ENCODE results near the gene TNK2.
"Not testable (repeated sequence)": the region's sequence is repeated elsewhere in the genome, so short reads cannot be mapped to it uniquely, and the experiment has no call there.

TNK2 gene

DNA sequence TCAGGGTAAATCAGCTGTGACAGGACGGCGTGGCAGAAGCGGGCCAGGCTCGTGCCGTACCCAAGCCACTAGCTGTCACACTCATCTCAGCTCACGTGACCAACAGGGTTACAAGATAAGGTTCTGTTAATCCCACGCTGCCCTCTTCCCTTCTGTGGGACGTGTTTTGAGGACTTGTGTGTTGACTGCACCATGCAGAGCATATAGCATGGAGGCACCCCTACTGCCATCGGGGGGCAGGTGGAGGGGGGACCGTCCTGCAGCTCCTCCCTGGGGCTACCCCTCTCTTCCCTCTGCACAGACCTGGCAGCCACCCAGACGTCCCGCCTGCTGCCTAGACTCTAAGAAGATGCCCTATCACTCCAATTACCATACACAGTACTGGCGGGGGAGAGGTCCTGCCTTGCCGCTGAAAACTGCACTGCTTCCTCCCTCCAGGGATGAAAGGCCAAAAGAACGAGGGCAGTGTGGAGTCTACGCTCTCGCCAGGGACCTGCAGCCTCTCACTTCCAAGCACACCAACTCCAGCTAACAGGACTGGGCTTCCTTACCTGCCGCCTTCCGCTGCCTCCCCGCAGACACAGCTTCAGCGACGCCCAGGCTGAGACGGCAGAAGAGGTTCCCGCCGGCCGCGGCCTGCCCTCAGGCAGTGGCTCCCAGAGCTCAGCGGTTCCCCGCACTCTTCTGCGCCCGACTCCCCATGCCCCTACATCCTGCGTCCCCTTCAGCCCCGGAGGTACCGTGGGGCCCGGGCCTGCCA lies at the start of gene TNK2:
Gene TNK2 (minus strand): TSS at position 618 of the 760 bp plus-strand sequence. CDS start 19,963 bp downstream, outside the sequence.
- Histone ChIP-seq H3K9me3 (ENCODE audit: control insufficient read depth in 1 of 2, low read length in 2 of 2) (no peaks in the 10 kb centered on the region), H3K9ac (ENCODE audit: low read depth in 1 of 2, low read length in 2 of 2) (peak within 1 kb of the TSS; percentile 56 to 65), H3K36me3 (ENCODE audit: control insufficient read depth in 1 of 2, insufficient read depth in 2 of 2, low read length in 2 of 2) (no peaks in the 10 kb centered on the region), H3K4me1 (ENCODE audit: control insufficient read depth in 1 of 2, insufficient read depth in 2 of 2, low read length in 2 of 2) (peaks cover 29 to 33% of the 10 kb centered on the region in 2 donors), H3K4me3 (ENCODE audit: low read depth in 1 of 2, low read length in 2 of 2) (peak within 1 kb of the TSS; percentile 75 to 76), H3K27ac (ENCODE audit: low read depth, low read length) (peak within 1 kb of the TSS; percentile 66), H3K27me3 (ENCODE audit: control insufficient read depth in 1 of 2, insufficient read depth in 2 of 2, low read length in 2 of 2) (no peaks in the 10 kb centered on the region)

DNA sequence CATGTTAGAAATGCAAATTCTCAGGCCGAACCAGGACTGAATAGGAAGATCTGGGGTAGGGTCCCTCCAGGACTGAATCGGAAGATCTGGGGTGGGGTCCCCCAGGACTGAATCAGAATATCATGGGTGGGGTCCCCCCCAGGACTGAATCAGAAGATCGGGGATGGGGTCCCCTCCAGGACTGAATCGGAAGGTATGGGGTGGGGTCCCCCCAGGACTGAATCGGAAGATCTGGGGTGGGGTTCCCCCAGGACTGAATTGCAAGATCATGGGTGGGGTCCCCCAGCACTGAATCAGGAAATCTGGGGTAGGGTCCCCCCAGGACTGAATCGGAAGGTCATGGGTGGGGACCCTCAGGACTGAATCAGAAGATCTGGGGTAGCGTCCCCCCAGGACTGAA lies 48.2 kb upstream of the TNK2 start:
- H3K27me3 ChIP-seq (ENCODE audit: control insufficient read depth in 1 of 2, insufficient read depth in 2 of 2, low read length in 2 of 2) = no peaks in the 10 kb centered on the region
- H3K27ac ChIP-seq (ENCODE audit: low read depth, low read length) = no peak overlapping the region
- H3K4me1 ChIP-seq (ENCODE audit: control insufficient read depth in 1 of 2, insufficient read depth in 2 of 2, low read length in 2 of 2) = no peaks in the 10 kb centered on the region
- no peak overlapping the region for H3K9ac ChIP-seq (ENCODE audit: low read depth in 1 of 2, low read length in 2 of 2)
- H3K9me3 ChIP-seq (ENCODE audit: control insufficient read depth in 1 of 2, low read length in 2 of 2) = no peaks in the 10 kb centered on the region
- peaks cover 0 to 14% of the 10 kb centered on the region in 2 donors for H3K36me3 ChIP-seq (ENCODE audit: control insufficient read depth in 1 of 2, insufficient read depth in 2 of 2, low read length in 2 of 2)
- no peak overlapping the region for H3K4me3 ChIP-seq (ENCODE audit: low read depth in 1 of 2, low read length in 2 of 2)

DNA sequence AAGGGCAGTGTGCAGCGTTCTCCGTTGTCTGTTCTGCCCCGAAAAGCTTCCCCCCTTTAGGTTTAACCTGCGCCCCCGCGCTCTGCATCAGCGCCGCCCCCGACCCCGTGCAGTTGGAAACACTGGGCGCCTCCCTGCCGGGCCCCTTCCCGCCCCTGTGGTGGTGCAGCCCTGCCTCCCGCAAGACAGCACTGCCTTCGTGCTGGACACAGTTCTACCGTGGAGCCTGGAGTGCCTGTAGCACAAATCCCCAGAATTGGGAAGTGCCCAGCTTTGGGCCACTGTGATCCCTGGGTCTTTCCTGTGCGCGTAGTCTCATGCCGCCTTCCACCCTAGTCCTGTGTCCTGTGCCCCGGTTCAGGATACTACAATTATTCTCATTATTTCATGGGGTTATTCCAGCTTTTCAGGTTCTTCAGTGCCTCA lies 47.1 kb upstream of the TNK2 start:
- H3K27me3 ChIP-seq (ENCODE audit: control insufficient read depth in 1 of 2, insufficient read depth in 2 of 2, low read length in 2 of 2); H3K27ac ChIP-seq (ENCODE audit: low read depth, low read length); H3K4me3 ChIP-seq (ENCODE audit: low read depth in 1 of 2, low read length in 2 of 2); H3K9me3 ChIP-seq (ENCODE audit: control insufficient read depth in 1 of 2, low read length in 2 of 2); H3K9ac ChIP-seq (ENCODE audit: low read depth in 1 of 2, low read length in 2 of 2); H3K4me1 ChIP-seq (ENCODE audit: control insufficient read depth in 1 of 2, insufficient read depth in 2 of 2, low read length in 2 of 2): not testable (repeated sequence)
- peaks cover 0 to 14% of the 10 kb centered on the region in 2 donors for H3K36me3 ChIP-seq (ENCODE audit: control insufficient read depth in 1 of 2, insufficient read depth in 2 of 2, low read length in 2 of 2)

- peak overlapping the region; percentile 15 to 51 for H3K4me3 ChIP-seq (ENCODE audit: low read depth in 1 of 2, low read length in 2 of 2)
- H3K9me3 ChIP-seq (ENCODE audit: control insufficient read depth in 1 of 2, low read length in 2 of 2); H3K4me1 ChIP-seq (ENCODE audit: control insufficient read depth in 1 of 2, insufficient read depth in 2 of 2, low read length in 2 of 2); H3K27me3 ChIP-seq (ENCODE audit: control insufficient read depth in 1 of 2, insufficient read depth in 2 of 2, low read length in 2 of 2); H3K27ac ChIP-seq (ENCODE audit: low read depth, low read length): not testable (repeated sequence)
- peak overlapping the region in 1 of 2 donors; percentile 47 for H3K9ac ChIP-seq (ENCODE audit: low read depth in 1 of 2, low read length in 2 of 2)
- H3K36me3 ChIP-seq (ENCODE audit: control insufficient read depth in 1 of 2, insufficient read depth in 2 of 2, low read length in 2 of 2) = peaks cover 0 to 16% of the 10 kb centered on the region in 2 donors
These were observed 46.4 kb upstream of the TNK2 start for GRCh38 chr3:195954752-195955119.

DNA sequence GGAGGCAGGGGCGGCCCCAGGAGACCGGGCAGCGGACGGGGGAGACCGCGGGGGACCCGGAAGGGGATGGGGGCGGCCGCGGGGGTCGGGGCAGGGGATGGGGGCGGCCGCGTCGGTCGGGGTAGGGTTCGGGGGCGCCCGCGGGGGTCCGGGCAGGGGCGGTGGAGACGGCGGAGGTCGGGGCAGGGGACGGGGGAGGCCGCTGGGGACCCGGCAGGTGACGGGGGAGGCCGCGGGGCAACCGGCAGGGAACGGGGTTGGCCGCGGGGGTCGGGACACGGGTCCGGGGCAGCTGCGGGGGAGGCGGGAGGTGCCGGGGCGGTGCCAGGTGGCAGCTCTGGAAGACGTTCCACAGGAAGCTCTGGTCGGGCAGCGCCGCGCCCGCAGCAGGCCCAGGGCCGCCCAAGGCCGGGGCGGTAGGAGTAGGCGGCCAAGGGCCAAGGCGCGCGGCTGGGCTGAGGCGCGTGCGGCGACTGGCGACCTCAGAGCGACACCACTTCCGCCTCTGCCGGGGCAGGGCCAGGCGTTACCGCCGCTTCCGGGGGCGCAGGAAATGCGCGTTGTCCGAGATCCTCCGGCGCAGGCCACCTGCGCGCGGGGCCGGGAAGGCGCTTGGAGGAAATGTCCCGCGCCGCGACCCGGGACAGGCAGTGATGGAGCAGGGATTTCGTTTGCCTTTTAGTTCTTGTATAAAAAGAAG lies 45.9 kb upstream of the TNK2 start:
- H3K27ac ChIP-seq (ENCODE audit: low read depth, low read length) = peak overlapping the region; percentile 20
- not testable (repeated sequence) for H3K9me3 ChIP-seq (ENCODE audit: control insufficient read depth in 1 of 2, low read length in 2 of 2)

DNA sequence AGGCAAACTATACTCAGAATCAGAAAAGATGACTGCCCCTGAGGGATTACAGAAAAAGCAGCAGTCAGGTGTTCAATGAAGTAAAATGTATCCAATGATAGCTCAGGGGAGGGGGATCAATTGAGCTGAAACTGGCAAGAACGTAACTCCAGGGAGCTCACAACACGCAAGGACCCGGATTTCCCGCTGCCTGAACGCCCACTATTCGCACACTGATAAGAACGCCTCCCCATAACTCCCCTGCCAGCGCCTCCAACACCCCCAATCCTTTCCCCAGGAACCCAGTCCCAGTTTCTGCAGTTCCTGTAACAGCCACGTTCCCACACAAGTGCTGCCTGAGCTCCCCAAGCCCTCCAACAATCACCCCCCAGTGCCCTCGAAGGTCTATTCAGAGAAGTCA lies 44.2 kb upstream of the TNK2 start:
- not testable (repeated sequence) for H3K4me1 ChIP-seq (ENCODE audit: control insufficient read depth in 1 of 2, insufficient read depth in 2 of 2, low read length in 2 of 2); H3K9ac ChIP-seq (ENCODE audit: low read depth in 1 of 2, low read length in 2 of 2); H3K36me3 ChIP-seq (ENCODE audit: control insufficient read depth in 1 of 2, insufficient read depth in 2 of 2, low read length in 2 of 2); H3K27ac ChIP-seq (ENCODE audit: low read depth, low read length); H3K27me3 ChIP-seq (ENCODE audit: control insufficient read depth in 1 of 2, insufficient read depth in 2 of 2, low read length in 2 of 2); H3K9me3 ChIP-seq (ENCODE audit: control insufficient read depth in 1 of 2, low read length in 2 of 2)
- H3K4me3 ChIP-seq (ENCODE audit: low read depth in 1 of 2, low read length in 2 of 2) = peak overlapping the region in 1 of 2 donors; percentile 40

More for the DNA sequence above, 45.9 kb upstream of the TNK2 start:
- H3K4me3 ChIP-seq (ENCODE audit: low read depth in 1 of 2, low read length in 2 of 2) = peak overlapping the region; percentile 15 to 51
- not testable (repeated sequence) for H3K27me3 ChIP-seq (ENCODE audit: control insufficient read depth in 1 of 2, insufficient read depth in 2 of 2, low read length in 2 of 2); H3K4me1 ChIP-seq (ENCODE audit: control insufficient read depth in 1 of 2, insufficient read depth in 2 of 2, low read length in 2 of 2)
- peak overlapping the region in 1 of 2 donors; percentile 47 for H3K9ac ChIP-seq (ENCODE audit: low read depth in 1 of 2, low read length in 2 of 2)
- H3K36me3 ChIP-seq (ENCODE audit: control insufficient read depth in 1 of 2, insufficient read depth in 2 of 2, low read length in 2 of 2) = peaks cover 0 to 14% of the 10 kb centered on the region in 2 donors

- not testable (repeated sequence) for H3K4me3 ChIP-seq (ENCODE audit: low read depth in 1 of 2, low read length in 2 of 2); H3K36me3 ChIP-seq (ENCODE audit: control insufficient read depth in 1 of 2, insufficient read depth in 2 of 2, low read length in 2 of 2); H3K27ac ChIP-seq (ENCODE audit: low read depth, low read length); H3K9ac ChIP-seq (ENCODE audit: low read depth in 1 of 2, low read length in 2 of 2); H3K27me3 ChIP-seq (ENCODE audit: control insufficient read depth in 1 of 2, insufficient read depth in 2 of 2, low read length in 2 of 2); H3K9me3 ChIP-seq (ENCODE audit: control insufficient read depth in 1 of 2, low read length in 2 of 2); H3K4me1 ChIP-seq (ENCODE audit: control insufficient read depth in 1 of 2, insufficient read depth in 2 of 2, low read length in 2 of 2)
These were observed 43.3 kb upstream of the TNK2 start for GRCh38 chr3:195951443-195952177.

GRCh38 chr3:195950731-195951130 lies 42.4 kb upstream of the TNK2 start:
- not testable (repeated sequence) for H3K9ac ChIP-seq (ENCODE audit: low read depth in 1 of 2, low read length in 2 of 2); H3K36me3 ChIP-seq (ENCODE audit: control insufficient read depth in 1 of 2, insufficient read depth in 2 of 2, low read length in 2 of 2); H3K9me3 ChIP-seq (ENCODE audit: control insufficient read depth in 1 of 2, low read length in 2 of 2); H3K27me3 ChIP-seq (ENCODE audit: control insufficient read depth in 1 of 2, insufficient read depth in 2 of 2, low read length in 2 of 2); H3K27ac ChIP-seq (ENCODE audit: low read depth, low read length); H3K4me1 ChIP-seq (ENCODE audit: control insufficient read depth in 1 of 2, insufficient read depth in 2 of 2, low read length in 2 of 2); H3K4me3 ChIP-seq (ENCODE audit: low read depth in 1 of 2, low read length in 2 of 2)

DNA sequence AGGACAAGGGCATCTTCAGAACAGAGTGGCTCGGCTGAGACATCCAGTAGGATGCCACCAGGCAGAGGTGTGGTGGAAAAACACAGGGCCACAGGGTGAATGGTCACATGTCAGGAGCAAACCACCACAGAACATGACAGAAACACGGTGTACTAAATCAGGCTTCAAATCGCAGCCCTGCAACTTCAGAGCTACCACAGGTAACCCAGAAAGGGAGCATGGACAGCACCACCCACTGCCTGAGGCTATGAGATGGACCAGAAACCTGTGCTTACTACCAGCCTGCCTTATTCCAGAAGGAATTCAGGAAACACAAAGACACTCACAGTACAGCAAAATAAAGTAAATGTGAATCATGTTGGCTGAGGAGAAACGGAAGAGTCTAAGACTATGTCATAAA lies 41.8 kb upstream of the TNK2 start:
- not testable (repeated sequence) for H3K36me3 ChIP-seq (ENCODE audit: control insufficient read depth in 1 of 2, insufficient read depth in 2 of 2, low read length in 2 of 2); H3K27me3 ChIP-seq (ENCODE audit: control insufficient read depth in 1 of 2, insufficient read depth in 2 of 2, low read length in 2 of 2); H3K27ac ChIP-seq (ENCODE audit: low read depth, low read length); H3K4me3 ChIP-seq (ENCODE audit: low read depth in 1 of 2, low read length in 2 of 2); H3K9me3 ChIP-seq (ENCODE audit: control insufficient read depth in 1 of 2, low read length in 2 of 2); H3K9ac ChIP-seq (ENCODE audit: low read depth in 1 of 2, low read length in 2 of 2); H3K4me1 ChIP-seq (ENCODE audit: control insufficient read depth in 1 of 2, insufficient read depth in 2 of 2, low read length in 2 of 2)

Data from duodenal mucosa (tissue), 2 donors.